Stimulated activated CD4-positive, alpha-beta T cell treated with anti-CD3 and anti-CD28 coated beads, Interleukin-15, amount 100 ng/mL, for 24 hours (primary cell): ENCODE results near the gene SART1.
"Not testable (repeated sequence)": the region's sequence is repeated elsewhere in the genome, so short reads cannot be mapped to it uniquely, and the experiment has no call there.

Experiments
- DNase-seq: peaks from one replicate; pipeline ENCODE4 v3.0.0-alpha.2; 2020

SART1 gene

DNA sequence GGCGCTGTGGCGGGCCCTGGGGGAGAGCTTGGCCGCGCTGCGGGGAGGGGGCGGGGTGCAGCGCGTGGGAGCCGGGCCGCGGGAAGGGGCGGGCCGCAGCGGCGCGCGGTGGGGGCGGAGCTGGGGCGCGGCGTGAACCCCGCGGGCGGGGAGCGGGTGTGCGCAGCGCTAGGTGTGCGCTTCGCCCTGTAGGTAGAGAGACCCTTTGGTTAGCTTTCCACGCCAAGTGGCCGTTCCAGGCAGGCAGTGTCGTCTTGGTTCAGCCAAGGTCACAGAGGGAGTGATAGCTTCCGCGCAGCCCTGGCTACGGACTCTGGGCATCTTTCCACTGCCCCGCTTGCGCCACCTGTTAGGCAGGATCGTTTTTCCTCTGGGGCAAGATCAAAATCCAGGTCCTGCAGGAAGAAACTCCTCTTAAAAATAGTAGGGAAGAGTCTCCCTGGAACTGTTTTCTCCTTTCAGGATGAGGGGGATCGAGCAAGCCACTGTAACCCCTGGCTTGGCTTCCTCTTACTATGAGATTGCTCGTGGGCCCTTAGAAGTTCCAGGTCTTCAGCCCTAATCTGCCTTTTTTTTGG, 41.2 kb downstream of the SART1 start:
- no peak for DNase-seq

DNA sequence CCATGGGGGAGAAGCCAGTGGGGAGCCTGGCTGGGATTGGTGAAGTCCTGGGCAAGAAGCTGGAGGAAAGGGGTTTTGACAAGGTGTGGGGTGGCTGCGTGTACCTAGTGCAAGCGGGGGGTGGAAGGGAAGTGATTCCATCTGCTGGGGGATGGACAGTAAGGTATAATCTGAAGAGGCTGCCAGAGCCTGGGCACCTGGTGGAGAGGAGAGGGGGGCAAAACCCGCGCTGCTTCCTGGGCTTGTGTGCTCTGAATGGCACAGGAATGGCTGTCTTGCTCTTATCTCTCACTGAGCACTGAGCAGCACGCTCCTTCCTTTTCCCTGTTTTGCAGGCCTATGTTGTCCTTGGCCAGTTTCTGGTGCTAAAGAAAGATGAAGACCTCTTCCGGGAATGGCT, 41.8 kb downstream of the SART1 start:
- DNase-seq: no peak

DNA sequence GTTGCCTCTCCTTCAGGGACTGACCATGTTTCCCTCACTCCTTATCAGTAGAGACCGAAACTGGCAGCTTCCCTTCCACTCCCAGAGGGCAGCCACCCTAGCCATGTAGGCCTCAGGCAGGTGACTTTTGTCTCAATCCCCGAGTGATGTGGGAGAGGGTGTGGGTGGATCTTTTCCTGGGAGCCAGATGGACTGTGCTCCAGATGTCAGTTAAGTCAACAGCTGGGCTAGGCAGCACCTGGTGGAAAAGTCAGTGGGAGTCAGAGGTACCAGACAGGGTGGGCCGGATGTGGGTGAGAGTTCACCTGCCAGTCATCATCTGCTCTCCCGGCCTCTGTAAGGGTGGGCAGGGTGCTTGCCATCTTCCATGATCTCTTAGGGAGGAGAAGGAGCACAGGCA, 42.7 kb downstream of the SART1 start:
- no peak for DNase-seq

DNA sequence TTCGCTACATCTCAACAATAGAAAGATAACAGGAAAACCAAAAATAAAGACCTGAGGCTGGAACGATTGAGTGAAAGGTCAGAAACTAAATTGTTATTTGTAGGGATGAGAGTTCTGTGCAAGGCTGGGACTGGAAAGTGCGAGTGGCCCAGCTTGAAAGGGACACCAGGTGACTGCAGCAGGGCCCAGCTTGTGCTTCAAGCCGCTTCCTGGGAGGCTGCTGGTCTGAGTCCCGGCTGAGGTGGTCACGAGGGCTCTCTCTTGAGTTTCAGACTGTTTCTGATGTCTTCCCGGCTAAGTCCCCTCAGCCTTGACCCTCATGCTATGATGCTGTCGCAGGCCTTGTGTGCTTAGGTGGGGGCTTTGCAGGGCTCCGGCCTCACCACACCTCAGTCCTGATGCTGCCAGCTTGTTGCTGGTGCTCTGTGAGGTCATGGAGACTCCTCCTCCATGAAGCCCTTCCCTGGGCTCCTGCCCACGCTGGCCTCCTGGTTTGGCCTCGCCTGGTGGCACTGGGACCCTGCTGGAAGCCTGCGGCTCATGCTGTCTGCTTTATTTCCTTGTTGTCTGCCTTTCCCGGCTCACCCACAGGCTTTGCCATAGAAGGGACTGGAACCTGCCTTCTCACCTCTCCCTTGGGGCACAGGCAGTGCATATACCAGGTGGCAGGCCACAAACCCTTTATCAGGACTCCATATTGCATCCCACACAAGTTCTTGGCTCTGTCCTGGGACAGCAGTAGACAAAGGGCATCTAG, 44.8 kb downstream of the SART1 start:
- DNase-seq: no peak

DNA sequence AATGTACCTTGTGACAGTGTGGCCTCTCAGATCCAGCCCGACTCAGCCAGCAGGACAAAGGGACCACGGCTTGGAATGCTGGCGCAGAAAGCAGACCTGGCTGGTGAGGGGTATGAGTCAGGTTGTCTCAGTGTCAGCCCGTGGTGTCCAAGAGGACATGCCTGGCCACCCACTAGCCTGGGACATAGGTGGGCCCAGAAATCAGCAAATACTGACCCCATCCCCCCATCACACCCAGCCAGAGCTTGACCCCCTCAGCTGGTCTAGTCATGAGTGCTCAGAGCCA, 45.3 kb downstream of the SART1 start:
- DNase-seq: no peak

DNA sequence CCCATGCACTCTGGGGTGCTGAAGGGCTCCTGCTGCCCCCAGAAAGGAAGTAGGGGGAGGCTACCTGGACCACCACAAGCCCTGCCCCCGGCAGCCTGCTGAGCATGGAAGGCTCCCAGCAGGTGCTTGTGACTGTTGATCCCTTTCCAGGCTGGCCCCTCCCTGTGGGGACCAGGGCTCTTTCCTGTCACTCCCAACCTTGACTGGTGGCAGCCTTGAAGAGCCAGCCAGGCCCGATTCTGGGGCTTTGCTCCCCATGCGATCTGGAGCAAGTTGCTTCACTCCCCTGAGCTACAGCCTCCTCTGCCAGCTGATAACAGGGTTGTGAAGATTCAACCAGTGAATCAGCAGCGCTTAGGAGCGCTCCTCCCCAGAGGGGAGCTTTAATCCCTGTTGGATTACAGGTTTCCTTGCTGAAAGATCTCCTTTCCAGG, 45.7 kb downstream of the SART1 start:
- DNase-seq: no peak

DNA sequence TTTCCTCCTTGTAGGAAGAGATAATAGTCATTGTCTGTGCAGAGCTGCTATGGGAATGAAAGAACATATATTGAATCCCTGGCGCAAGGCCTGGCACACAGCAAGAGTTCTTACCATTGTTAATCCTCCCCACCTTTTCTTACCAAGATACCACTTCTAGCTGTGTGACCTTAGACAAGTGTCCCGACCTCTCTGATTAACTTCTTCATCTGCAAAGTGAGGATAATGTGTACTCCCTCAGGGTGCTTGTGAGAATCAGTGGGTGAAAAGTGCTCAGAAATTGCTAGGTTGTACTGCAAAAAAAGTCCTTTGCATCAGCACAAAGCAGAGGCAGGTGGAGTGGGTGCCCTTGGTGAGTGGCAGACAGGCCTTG, 46.5 kb downstream of the SART1 start:
- DNase-seq: no peak

DNA sequence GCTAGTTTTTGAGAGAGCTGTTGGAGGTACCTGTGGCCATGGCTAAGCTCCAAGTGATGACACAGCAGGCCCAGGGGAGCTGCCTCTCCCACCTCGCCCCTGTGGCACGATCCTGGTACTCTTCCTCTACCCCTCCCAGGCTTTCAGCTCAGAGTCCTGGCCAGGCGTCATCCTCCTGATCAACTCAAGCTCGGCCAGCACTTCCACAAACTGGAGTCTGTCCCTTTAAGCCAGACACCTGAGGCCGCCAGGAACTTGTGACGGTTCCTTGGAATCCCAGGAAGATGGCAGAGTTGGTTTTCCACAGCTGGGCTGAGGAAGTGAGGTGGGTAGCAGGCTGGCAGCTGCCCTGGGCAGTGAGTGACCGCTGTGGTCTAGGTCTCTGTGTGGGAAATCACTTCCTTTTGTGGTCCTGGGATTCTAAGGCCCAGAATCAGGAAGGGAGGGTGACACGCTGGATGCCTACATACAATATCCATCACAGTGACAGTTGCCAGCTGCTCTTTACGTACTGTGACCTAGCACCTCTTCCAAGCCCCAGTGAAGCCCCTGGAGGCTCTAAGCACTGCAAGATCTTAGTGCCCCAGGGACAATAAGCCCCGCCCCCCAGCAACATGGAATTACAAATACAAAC, 47.1 kb downstream of the SART1 start:
- no peak for DNase-seq

DNA sequence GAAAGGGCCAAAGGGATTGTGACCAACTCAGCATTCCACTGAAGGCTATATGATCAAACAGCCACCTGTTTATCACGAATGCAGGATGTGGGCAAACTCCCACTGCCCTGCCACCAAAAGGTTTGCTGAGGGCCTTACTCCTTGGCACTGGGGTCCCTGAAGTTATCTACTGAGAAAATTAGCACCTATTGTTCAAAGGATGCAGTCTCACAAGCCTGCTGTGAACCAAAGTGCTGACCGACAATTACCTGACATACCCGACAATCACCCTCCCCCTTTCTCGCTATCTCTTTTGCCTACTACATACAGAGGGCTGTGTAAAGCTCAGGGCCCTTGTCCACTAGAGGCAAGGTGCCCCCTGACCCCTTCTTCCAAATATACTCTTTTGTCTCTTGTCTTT, 48.5 kb downstream of the SART1 start:
- DNase-seq: not testable (repeated sequence)

DNA sequence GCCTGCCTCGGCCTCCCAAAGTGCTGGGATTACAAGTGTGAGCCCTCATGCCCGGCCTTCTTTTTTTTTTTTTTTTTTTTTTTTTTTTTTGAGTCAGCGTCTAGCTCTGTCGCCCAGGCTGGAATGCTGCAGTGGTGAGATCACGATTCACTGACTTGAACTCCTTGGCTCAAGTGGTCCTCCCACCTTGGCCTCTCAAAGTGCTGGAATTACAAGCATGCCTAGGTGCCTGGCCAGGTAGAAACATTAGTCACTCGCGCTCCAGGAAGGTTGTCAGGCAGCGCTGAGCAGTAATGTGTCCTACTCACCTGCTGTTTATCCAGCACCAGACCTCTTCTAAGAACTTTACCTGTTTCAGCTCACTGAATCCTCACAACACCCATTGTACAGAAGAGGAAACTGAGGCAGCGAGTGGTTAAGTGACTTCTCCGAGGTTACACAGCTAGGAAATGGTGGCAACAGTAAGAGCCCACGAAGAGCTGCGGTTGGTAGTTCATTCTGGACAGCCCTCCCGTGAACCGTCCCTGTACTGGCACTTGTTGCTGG, 49.8 kb downstream of the SART1 start:
- no peak for DNase-seq

DNA sequence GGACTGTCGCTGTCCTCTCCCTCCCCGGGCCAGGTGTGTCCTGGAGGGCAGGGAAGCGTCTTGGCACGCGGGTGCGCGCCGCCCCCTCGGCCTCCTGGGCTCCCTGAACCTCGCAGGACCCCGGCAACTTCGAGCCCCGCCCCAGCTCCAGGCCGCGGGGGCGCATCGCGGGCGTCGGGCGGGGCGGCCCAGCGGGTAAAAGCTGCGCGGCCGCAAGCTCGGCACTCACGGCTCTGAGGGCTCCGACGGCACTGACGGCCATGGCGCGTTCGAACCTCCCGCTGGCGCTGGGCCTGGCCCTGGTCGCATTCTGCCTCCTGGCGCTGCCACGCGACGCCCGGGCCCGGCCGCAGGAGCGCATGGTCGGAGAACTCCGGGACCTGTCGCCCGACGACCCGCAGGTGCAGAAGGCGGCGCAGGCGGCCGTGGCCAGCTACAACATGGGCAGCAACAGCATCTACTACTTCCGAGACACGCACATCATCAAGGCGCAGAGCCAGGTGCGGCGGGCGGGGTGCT, 50.3 kb downstream of the SART1 start, which contains the start of gene CST6:
CST6 (plus strand) TSS at position 224 of the 519 bp plus-strand sequence; CDS start at position 261, 37 bp downstream.
- no peak for DNase-seq

DNA sequence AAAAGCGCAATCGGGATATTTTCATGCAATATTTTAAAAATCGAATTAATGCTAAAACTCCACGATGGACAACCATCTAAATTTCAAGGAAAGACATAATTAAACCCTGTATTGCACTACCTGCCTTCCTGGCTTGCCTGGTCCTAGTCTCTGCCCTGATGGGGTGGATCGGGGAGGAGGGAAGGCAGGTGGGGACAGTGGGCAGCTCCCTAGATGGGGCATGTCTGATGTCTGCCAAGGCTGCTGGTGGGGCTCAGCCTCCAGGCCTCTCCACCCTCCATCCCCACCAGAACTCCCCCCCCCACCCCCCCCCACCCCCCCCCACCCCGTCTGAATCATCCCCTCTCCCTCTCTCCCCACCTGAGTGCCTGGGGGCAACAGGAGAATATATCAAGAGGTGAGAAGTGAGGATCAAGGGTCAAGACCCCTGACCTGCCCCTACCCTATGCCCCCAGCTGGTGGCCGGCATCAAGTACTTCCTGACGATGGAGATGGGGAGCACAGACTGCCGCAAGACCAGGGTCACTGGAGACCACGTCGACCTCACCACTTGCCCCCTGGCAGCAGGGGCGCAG, 50.9 kb downstream of the SART1 start:
- DNase-seq: no peak

DNA sequence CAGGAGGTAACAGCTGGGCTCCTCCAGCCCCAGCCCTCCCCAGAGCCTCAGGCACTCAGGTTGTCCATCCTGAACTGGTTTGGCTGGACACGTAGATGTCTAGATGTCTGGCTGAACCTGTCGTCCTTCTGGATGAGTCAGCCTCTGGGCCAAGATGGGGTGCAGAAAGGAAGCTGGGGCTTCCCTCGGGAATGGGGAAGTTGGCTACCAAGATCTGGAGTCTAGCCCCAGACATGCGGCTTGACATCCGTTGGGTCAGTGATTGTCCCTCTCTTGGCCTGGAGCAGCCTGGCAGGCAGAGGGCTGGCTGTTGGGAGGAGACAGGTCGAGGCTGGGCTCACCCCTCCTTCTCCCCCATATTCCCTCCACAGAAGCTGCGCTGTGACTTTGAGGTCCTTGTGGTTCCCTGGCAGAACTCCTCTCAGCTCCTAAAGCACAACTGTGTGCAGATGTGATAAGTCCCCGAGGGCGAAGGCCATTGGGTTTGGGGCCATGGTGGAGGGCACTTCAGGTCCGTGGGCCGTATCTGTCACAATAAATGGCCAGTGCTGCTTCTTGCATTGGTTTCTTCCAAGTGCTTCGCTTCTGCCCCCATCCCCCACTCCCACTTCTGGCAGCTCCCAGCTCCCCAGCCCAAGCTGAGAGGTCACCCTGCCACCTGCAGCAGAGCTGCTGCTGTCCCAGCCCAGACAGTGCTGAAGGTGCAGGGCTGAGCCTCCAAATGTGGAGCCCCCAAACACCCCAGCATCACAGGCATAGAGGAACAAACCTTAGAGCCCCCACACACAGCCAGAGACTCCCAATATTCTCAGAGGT, 51.6 kb downstream of the SART1 start:
- no peak for DNase-seq

DNA sequence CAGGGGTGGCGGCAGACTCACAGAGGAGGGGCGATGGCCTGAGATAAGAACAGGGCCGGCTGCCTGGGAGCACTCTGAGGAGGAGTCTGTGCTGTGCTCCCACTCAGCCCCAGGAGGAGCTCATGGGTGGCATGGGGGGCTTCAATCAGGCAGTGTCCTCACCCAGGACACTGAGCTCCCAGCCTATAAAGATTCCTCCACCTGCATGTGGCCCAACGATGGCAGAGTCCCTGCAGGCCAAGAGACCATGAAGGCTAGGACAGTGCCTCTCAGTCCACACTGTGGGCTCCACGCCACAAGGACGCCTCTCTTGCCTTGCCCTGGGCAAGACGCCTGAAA, 52.2 kb downstream of the SART1 start:
- DNase-seq: no peak

DNA sequence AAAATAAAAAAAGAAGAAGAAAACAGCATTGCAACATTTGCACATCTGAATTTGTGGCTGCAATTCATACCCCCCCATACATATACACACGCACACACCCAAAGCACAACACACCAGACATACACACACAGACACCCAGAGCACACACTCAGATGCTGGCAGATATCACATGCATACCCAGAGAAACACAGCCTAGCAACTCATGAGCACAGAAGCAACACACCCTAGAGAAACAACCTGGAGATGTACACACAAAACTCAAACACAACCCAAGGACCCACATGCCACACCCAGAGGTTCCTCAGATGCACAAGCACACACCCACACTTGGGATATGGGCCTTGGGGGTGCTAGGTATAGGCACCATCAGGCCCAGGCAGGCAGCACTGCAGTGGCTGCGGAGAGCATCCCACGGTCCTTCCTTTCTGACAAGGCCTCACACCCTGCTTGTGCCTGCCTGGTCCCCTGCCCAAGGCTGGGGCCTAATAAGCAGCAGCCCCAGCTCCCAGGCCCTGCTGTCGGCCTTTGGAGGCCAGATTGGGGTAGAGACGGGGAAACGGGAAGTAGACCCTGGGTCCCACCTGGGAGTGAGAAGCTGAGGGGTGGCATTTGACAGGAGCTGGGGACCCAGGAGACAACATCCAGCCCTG, 53.4 kb downstream of the SART1 start:
- no peak for DNase-seq

DNA sequence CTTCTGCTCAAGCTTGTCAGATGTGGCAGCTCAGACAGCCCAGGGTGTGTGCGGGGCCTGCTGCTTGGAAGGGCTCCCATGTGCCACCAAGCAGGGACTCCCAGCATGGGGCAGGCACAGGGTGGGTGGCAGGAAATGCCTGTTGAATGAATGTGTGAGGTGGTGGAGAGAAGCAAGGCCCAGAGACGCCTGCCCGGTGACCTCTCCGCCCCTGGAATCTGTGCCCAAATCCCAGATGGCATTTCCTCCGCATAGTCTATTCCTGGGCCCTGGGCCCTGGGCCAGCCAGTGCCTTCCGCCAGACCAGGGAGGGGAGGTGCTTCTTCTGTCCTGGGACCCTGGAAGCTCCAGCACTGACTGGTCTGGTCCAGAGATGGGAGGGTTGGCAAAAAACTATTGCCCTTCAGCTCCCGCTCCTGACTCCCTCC, 53.9 kb downstream of the SART1 start:
- no peak for DNase-seq

DNA sequence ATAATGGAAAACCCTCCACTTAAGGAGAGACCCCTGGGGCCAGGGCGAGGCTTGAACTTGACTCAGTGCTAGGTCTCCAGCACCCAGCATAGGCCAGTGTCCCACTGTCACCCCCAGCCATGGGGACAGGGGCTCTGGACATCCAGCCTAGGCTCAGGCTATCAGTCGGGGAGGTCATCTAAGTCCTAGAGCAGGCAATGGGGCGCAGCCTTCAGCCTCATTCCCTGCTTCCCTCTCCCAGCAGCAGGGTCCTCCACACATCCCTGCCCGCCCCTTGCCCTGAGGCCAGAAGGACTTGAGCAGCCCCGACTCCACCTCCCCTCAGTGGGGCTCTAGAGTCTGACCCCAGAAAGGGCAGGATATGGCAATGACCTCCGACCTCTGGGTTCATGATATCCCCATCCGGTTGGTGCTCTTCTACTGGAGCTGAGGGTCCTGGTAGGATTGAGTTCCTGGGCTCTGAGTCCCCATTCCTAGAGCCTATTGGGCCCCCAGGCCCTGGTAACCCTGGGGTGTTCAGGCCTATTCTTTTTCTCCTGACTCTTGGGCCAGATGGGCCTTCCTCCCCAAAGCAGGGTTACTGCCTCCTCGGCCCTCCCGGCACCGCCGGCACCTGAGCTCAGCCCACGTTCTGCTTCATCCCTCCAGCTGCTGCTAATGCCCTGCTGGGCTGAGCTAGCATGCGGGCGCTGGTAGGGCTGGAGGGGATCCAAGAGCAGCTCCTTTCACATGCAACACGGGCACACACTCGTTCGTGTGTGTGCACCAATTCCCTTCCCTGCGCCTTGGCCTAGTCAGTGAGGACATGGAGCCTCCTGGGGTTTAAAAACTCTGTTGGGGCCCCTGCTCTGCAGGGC, 54.6 kb downstream of the SART1 start:
- DNase-seq: no peak

DNA sequence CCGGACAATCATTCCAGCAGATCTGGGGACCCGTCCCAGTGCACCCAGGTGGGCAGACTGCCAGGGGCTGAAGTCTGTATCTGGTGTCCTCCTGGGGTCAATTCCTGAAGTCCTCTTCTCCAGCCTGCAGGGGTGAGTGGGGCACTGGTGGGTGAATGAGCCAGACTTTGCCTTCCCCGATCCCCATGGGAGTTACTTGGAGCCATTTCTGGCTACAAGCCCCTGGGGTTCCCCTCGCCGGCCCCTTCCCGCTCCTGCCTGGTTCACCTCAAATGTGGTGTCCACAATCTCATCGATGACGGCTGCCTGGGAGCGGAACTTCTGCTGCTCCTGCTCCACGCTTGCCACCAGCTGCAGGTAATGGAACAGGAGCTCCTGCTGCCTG, 55.3 kb downstream of the SART1 start:
- no peak for DNase-seq

DNA sequence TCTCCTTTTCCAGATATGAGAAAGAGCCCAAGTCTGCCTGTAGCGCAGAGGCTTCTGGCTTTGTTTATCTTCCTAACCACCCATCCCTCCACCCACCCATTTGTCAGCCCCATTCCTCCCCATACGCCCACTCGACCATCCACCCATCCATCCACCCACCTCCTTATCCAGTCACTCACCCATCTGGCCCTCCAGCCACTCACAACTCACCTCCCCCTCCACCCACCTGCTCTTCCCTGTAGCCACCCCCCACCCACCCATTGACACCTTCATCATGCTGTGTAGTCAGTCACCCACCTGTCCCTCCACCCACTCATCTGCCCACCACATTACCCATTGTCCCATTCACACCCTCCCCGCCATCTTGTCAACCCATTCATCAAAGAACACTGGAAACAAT, 55.8 kb downstream of the SART1 start:
- no peak for DNase-seq

DNA sequence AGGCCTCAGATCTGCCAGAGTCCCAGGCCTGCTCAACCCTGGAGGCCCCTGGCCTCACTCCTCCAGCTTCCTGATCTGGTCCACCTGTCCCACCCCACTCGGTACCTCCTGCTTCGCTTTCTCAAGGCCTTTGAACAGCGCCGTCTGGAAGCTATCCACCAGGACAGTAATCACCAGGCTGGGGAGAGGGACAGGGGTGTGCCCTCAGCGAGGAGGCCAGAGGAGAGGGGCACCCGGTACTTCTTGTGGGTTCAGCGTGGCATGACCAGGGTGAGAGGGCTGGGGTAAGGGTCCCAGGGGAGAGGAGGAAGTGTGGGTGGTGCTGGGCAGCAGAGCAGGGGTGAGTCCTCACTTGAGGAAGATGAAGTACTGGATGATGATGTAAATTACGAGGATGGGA, 58.7 kb downstream of the SART1 start:
- no peak for DNase-seq

DNA sequence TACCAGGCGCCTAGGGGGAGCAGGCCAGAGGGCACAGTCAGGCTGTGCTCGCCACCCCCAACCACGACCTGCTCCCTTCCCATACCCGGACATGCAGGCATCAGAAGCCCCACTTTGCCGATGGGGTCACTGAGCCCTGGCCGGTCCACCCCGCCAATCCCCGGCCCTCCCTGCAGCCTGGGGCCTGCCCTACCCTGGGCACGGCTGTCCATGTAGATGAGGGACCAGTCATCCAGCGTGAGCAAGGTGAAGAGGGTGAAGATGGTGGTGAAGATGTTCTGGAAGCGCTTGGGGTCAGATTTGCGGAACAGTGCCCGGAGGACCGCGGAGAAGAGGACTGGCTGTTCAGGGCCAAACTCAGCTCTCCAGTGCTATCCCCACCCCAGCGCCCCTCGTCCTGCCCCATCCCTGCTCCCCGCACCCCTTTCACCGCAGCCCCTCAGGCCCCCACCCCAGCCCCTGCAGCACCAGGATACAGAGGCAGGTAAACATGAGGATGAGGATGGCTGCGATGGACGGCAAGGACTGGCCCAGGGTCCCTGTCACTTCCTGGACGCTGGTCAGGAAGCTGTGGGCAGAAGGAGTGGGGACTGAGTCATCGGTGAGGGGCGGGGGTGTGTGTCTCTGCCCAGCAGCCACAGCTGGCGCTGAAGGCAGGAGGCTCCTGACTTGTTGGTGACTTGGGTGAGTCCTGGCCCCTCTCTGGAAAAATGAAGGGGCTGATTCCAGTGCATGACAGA, 59.3 kb downstream of the SART1 start:
- DNase-seq: no peak
